Naive B cell (primary cell): ENCODE measurements around the gene FBN3. TPM values are rescaled to one million over a fixed set of nuclear protein-coding genes. Genes with fewer than 3 reads are reported as not detected.
"Not testable (repeated sequence)": the region's sequence is repeated elsewhere in the genome, so short reads cannot be mapped to it uniquely, and the experiment has no call there.

Source experiments
- ATAC-seq, 2 donors: fragments of 150-1000 bp; cut with Tn5 transposase; 2 replicates each; pipeline ENCODE4 v1.10.0; 2021; ENCODE audit warnings: low read depth in 2 of 2, mild to moderate bottlenecking in 2 of 2, moderate library complexity in 2 of 2
- DNase-seq: peaks from one replicate; pipeline ENCODE4 v3.0.0; 2022
- H3K27ac Mint-ChIP-seq, 6 donors: one replicate each; pipeline ENCODE4 v1.8.0; 2020 to 2022; ENCODE audit warnings: mild to moderate bottlenecking in 6 of 6, mixed read lengths in 6 of 6, moderate library complexity in 5 of 6, inconsistent platforms in 2 of 6
- H3K27me3 Mint-ChIP-seq, 3 donors: one replicate each; pipeline ENCODE4 v1.8.0; 2021 to 2022; ENCODE audit warnings: mixed read lengths in 3 of 3, mild to moderate bottlenecking in 1 of 3
- H3K36me3 Mint-ChIP-seq, 2 donors: one replicate each; pipeline ENCODE4 v1.8.0; 2020 to 2022; ENCODE audit warnings: mixed read lengths in 2 of 2, inconsistent platforms in 1 of 2, mild to moderate bottlenecking in 1 of 2
- H3K4me1 Mint-ChIP-seq, 3 donors: one replicate each; pipeline ENCODE4 v1.8.0; 2020 to 2022; ENCODE audit warnings: mixed read lengths in 3 of 3, inconsistent platforms in 1 of 3, mild to moderate bottlenecking in 1 of 3, moderate library complexity in 1 of 3
- H3K4me3 Mint-ChIP-seq, 8 donors: one replicate each; pipeline ENCODE4 v1.8.0; 2020 to 2022; ENCODE audit warnings: mild to moderate bottlenecking in 8 of 8, mixed read lengths in 8 of 8, moderate library complexity in 8 of 8, inconsistent platforms in 2 of 8
- H3K9me3 Mint-ChIP-seq, 7 donors: one replicate each; pipeline ENCODE4 v1.8.0; 2020 to 2022; ENCODE audit warnings: mixed read lengths in 7 of 7, mild to moderate bottlenecking in 5 of 7, inconsistent platforms in 2 of 7, moderate library complexity in 1 of 7
- polyA plus RNA-seq, 6 donors: library from polyadenylated mRNA; unstranded; fragments of 300-500 nt; fragmentation: Illumina TruSeq; gene quantifications; one replicate each; pipeline ENCODE4 v1.2.3, GENCODE V29; 2021; ENCODE audit warnings: low read depth in 6 of 6

The FBN3 gene
- polyA plus RNA-seq, 6 donors from 2014 or later: not detected

- Mint-ChIP-seq H3K27me3 (peaks cover 3 to 20% (median 17%) of the 10 kb centered on the region in 3 donors), H3K4me1 (peaks cover 18 to 23% (median 21%) of the 10 kb centered on the region in 3 donors)
- H3K36me3 Mint-ChIP-seq, ATAC-seq, H3K27ac Mint-ChIP-seq, H3K9me3 Mint-ChIP-seq, DNase-seq, H3K4me3 Mint-ChIP-seq: not testable (repeated sequence)
These were observed 9.9 kb upstream of the FBN3 start for GRCh38 chr19:8159322-8159721.

GRCh38 chr19:8158411-8159074 lies 9.2 kb upstream of the FBN3 start:
- ATAC-seq: peak; percentile 75 to 88
- Mint-ChIP-seq H3K4me1 (peaks cover 18 to 25% (median 23%) of the 10 kb centered on the region in 3 donors), H3K36me3 (no peaks in the 10 kb centered on the region), H3K4me3 (no peak overlapping the region), H3K27me3 (peaks cover 6 to 27% (median 19%) of the 10 kb centered on the region in 3 donors), H3K9me3 (no peaks in the 10 kb centered on the region), H3K27ac (peak overlapping the region in 4 of 6 donors; percentile 63 to 84 (median 80))
- DNase-seq: peak; percentile 73

- ATAC-seq: no peak
- H3K9me3 Mint-ChIP-seq: no peaks in the 10 kb centered on the region
- H3K36me3 Mint-ChIP-seq: no peaks in the 10 kb centered on the region
- peaks cover 8 to 17% (median 14%) of the 10 kb centered on the region in 3 donors for H3K4me1 Mint-ChIP-seq
- peaks cover 19 to 59% (median 42%) of the 10 kb centered on the region in 3 donors for H3K27me3 Mint-ChIP-seq
- no peak for DNase-seq
- H3K27ac Mint-ChIP-seq: peak overlapping the region in 1 of 6 donors; percentile 21
- H3K4me3 Mint-ChIP-seq: peak overlapping the region in 1 of 8 donors; percentile 6
These were observed 5.9 kb upstream of the FBN3 start for GRCh38 chr19:8155318-8155717.

GRCh38 chr19:8154014-8154413 lies 4.6 kb upstream of the FBN3 start:
- not testable (repeated sequence) for H3K4me3 Mint-ChIP-seq, H3K9me3 Mint-ChIP-seq, H3K27ac Mint-ChIP-seq, H3K36me3 Mint-ChIP-seq
- ATAC-seq (peak; percentile 60 to 64), DNase-seq (peak; percentile 6)
- Mint-ChIP-seq H3K4me1 (peaks cover 8 to 17% (median 16%) of the 10 kb centered on the region in 3 donors), H3K27me3 (peaks cover 24 to 66% (median 47%) of the 10 kb centered on the region in 3 donors)

- Mint-ChIP-seq H3K27ac (no peak overlapping the region), H3K9me3 (peaks cover 0 to 3% (median 0%) of the 10 kb centered on the region in 7 donors), H3K4me3 (no peak overlapping the region), H3K36me3 (peaks cover 0 to 8% of the 10 kb centered on the region in 2 donors), H3K27me3 (peaks cover 34 to 82% (median 61%) of the 10 kb centered on the region in 3 donors), H3K4me1 (peaks cover 16 to 25% (median 16%) of the 10 kb centered on the region in 3 donors)
- DNase-seq (no peak), ATAC-seq (no peak)
These were observed 2.3 kb upstream of the FBN3 start for GRCh38 chr19:8151767-8152035.

- Mint-ChIP-seq H3K9me3 (peaks cover 0 to 3% (median 0%) of the 10 kb centered on the region in 7 donors), H3K36me3 (peaks cover 0 to 8% of the 10 kb centered on the region in 2 donors), H3K4me3 (no peak overlapping the region), H3K27me3 (peaks cover 39 to 87% (median 66%) of the 10 kb centered on the region in 3 donors), H3K4me1 (peaks cover 16 to 25% (median 16%) of the 10 kb centered on the region in 3 donors), H3K27ac (peak overlapping the region in 1 of 6 donors; percentile 13)
- ATAC-seq: no peak
- DNase-seq: no peak
These were observed 1.8 kb upstream of the FBN3 start for GRCh38 chr19:8150998-8151766.

- Mint-ChIP-seq H3K36me3 (peaks cover 0 to 8% of the 10 kb centered on the region in 2 donors), H3K27me3 (peaks cover 39 to 87% (median 68%) of the 10 kb centered on the region in 3 donors), H3K4me3 (peak overlapping the region in 4 of 8 donors; percentile 19 to 48 (median 37)), H3K9me3 (peaks cover 0 to 3% (median 0%) of the 10 kb centered on the region in 7 donors), H3K4me1 (peaks cover 16 to 25% (median 16%) of the 10 kb centered on the region in 3 donors), H3K27ac (no peak overlapping the region)
- no peak for ATAC-seq
- DNase-seq: no peak
These were observed 930 bp upstream of the FBN3 start for GRCh38 chr19:8150178-8150865.

GRCh38 chr19:8148410-8149260 lies 757 bp downstream of the FBN3 start:
- DNase-seq (no peak), ATAC-seq (peak; percentile 41 to 50)
- Mint-ChIP-seq H3K4me3 (peak overlapping the region; percentile 58 to 88 (median 70)), H3K9me3 (peaks cover 0 to 3% (median 0%) of the 10 kb centered on the region in 7 donors), H3K36me3 (peaks cover 0 to 8% of the 10 kb centered on the region in 2 donors), H3K27me3 (peaks cover 36 to 86% (median 65%) of the 10 kb centered on the region in 3 donors), H3K4me1 (peaks cover 12 to 16% (median 16%) of the 10 kb centered on the region in 3 donors), H3K27ac (peak overlapping the region in 2 of 6 donors; percentile 33 to 47)

- peak overlapping the region; percentile 58 to 88 (median 70) for H3K4me3 Mint-ChIP-seq
- peaks cover 0 to 3% (median 0%) of the 10 kb centered on the region in 7 donors for H3K9me3 Mint-ChIP-seq
- no peak for DNase-seq
- peaks cover 12 to 16% (median 14%) of the 10 kb centered on the region in 3 donors for H3K4me1 Mint-ChIP-seq
- peaks cover 0 to 8% of the 10 kb centered on the region in 2 donors for H3K36me3 Mint-ChIP-seq
- no peak overlapping the region for H3K27ac Mint-ChIP-seq
- H3K27me3 Mint-ChIP-seq: peaks cover 32 to 87% (median 65%) of the 10 kb centered on the region in 3 donors
- ATAC-seq: no peak
These were observed 1.3 kb downstream of the FBN3 start for GRCh38 chr19:8148088-8148409.

- peak overlapping the region in 4 of 8 donors; percentile 29 to 88 (median 64) for H3K4me3 Mint-ChIP-seq
- ATAC-seq: no peak
- peaks cover 0 to 8% of the 10 kb centered on the region in 2 donors for H3K36me3 Mint-ChIP-seq
- no peak for DNase-seq
- peaks cover 31 to 87% (median 67%) of the 10 kb centered on the region in 3 donors for H3K27me3 Mint-ChIP-seq
- H3K9me3 Mint-ChIP-seq: peaks cover 0 to 3% (median 0%) of the 10 kb centered on the region in 7 donors
- H3K27ac Mint-ChIP-seq: no peak overlapping the region
- peaks cover 12 to 16% (median 14%) of the 10 kb centered on the region in 3 donors for H3K4me1 Mint-ChIP-seq
These were observed 1.8 kb downstream of the FBN3 start for GRCh38 chr19:8147582-8147978.

- Mint-ChIP-seq H3K4me1 (peaks cover 12 to 16% (median 14%) of the 10 kb centered on the region in 3 donors), H3K36me3 (peaks cover 0 to 8% of the 10 kb centered on the region in 2 donors), H3K4me3 (peak overlapping the region in 4 of 8 donors; percentile 10 to 71 (median 18)), H3K27ac (no peak overlapping the region), H3K9me3 (peaks cover 0 to 4% (median 0%) of the 10 kb centered on the region in 7 donors), H3K27me3 (peaks cover 31 to 87% (median 67%) of the 10 kb centered on the region in 3 donors)
- ATAC-seq (no peak), DNase-seq (no peak)
These were observed 2.4 kb downstream of the FBN3 start for GRCh38 chr19:8146877-8147581.
